ENCODE results near the gene FMNL2.

FMNL2 gene

GRCh38 chr2:152674334-152674733 lies 339.4 kb downstream of the FMNL2 start:
- no peak for DNase-seq

- DNase-seq = no peak
Observed at GRCh38 chr2:152676461-152676860, 341.5 kb downstream of the FMNL2 start.

- DNase-seq = no peak
Observed at GRCh38 chr2:152678808-152679207, 343.8 kb downstream of the FMNL2 start.

- DNase-seq = no peak
Observed at GRCh38 chr2:152682663-152683062, 347.7 kb downstream of the FMNL2 start.

GRCh38 chr2:152683400-152683799 lies 348.4 kb downstream of the FMNL2 start:
- no peak for DNase-seq

- no peak for DNase-seq
Observed at GRCh38 chr2:152686321-152686720, 351.3 kb downstream of the FMNL2 start.

GRCh38 chr2:152693033-152693432 lies 358.1 kb downstream of the FMNL2 start:
- DNase-seq = no peak

- DNase-seq = no peak
Observed at GRCh38 chr2:152694161-152694661, 359.2 kb downstream of the FMNL2 start.

GRCh38 chr2:152695763-152696162 lies 360.8 kb downstream of the FMNL2 start:
- DNase-seq = no peak

- DNase-seq = no peak
Observed at GRCh38 chr2:152696476-152696875, 361.5 kb downstream of the FMNL2 start.
